GM12801 (cell line): ENCODE measurements around the gene NINL.

ENCODE experiments used
- TF ChIP-seq, protein P1 (sequence below): IDR thresholded peaks from one replicate; pipeline ENCODE4 v1.5.1; 2011; ENCODE audit warnings: control low read depth; ENCODE audit not compliant: insufficient read length; ENCODE audit errors: extremely low read depth

The NINL gene

DNA sequence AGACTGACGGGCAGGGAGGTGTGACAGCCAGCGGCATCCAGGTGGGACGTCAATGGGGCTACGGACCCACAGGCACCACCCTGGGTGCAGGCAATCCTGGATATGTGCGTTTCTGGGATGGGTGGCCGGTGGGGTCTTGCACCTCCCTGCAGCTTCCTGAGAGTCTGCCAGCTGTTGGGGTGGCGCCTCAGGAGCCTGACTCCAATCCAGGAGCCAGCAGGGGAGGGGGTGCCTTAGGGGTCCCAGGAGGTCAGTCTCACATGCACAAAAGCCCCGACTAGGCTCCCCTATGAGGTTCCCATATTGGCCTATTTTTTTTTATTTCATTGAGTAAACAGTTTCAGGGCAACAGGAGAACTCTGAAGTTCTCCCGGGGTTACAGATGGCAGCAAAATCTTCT, 104.5 kb downstream of the NINL start:
- TF ChIP-seq, protein P1, sequence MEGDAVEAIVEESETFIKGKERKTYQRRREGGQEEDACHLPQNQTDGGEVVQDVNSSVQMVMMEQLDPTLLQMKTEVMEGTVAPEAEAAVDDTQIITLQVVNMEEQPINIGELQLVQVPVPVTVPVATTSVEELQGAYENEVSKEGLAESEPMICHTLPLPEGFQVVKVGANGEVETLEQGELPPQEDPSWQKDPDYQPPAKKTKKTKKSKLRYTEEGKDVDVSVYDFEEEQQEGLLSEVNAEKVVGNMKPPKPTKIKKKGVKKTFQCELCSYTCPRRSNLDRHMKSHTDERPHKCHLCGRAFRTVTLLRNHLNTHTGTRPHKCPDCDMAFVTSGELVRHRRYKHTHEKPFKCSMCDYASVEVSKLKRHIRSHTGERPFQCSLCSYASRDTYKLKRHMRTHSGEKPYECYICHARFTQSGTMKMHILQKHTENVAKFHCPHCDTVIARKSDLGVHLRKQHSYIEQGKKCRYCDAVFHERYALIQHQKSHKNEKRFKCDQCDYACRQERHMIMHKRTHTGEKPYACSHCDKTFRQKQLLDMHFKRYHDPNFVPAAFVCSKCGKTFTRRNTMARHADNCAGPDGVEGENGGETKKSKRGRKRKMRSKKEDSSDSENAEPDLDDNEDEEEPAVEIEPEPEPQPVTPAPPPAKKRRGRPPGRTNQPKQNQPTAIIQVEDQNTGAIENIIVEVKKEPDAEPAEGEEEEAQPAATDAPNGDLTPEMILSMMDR, result no peak

DNA sequence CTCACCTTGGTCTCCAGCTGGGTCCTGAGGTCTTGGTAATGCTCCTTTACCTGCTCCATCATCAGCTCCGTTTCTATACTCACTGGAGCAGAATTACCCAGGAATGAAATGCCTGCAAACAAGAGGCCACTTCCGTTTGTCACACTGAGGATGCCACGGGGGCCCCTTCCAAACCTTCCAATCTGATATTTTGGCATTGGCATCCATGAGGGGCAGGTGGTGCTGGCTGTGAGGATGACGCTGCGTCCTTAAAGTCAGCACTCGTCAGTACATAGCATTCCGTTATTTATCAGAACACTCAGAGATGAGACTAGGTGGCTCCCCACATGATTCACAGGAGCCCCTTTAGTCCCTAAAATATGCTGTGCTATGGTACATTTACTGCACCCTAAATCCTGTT, 105.2 kb downstream of the NINL start:
- TF ChIP-seq, protein P1, result no peak

DNA sequence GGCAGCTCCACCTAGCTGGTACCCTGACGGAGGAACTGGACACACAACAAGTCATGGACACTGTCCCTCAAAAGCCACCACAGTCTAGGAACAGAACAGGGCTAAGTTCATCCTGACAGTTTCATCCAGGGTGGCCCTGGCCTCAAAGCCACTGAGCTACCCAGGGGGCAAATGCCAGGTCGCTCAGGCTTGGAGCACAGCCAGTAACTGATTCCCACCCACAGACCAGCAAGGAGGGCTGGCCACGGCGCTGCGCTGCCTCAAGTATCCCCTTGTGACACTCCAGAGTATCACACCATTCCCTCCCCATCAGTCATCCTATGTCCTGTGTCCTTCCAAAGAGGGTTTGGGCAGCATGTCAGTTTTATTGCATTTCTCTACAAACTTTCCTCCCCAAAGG, 105.7 kb downstream of the NINL start:
- TF ChIP-seq, protein P1, result no peak

DNA sequence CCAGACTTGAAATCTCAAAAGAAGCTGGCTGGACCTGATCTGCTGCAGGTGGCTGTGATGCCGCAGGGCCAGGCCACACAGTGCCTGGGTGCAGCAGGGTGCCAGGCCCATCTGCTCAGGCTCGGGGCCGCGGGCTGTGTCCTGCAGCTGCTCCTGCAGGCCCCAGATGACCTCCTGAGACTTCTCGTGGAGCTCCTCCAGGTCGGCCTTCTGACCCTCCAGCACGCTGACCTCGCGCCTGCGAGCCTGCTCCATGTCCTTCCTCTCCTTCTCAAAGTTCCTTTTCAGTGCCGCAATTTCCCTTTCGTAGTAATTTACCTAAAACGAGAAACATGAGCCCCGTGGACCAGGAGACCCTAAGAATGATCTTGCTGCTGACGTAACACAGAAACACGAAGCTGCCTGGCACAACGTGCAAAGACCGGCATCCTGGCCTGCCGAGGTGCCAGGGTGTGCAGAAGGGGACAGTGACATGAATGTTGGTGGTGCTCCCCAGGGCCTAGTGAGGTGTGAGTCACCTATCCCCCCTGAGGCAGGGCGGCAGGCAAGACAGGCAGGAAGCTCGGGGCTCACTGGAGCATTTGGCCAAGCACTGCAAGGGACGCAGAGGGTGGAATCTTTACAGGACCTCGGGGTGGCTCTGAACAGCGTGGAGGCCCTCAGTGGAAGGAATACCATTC, 106.3 kb downstream of the NINL start:
- TF ChIP-seq, protein P1, result no peak

DNA sequence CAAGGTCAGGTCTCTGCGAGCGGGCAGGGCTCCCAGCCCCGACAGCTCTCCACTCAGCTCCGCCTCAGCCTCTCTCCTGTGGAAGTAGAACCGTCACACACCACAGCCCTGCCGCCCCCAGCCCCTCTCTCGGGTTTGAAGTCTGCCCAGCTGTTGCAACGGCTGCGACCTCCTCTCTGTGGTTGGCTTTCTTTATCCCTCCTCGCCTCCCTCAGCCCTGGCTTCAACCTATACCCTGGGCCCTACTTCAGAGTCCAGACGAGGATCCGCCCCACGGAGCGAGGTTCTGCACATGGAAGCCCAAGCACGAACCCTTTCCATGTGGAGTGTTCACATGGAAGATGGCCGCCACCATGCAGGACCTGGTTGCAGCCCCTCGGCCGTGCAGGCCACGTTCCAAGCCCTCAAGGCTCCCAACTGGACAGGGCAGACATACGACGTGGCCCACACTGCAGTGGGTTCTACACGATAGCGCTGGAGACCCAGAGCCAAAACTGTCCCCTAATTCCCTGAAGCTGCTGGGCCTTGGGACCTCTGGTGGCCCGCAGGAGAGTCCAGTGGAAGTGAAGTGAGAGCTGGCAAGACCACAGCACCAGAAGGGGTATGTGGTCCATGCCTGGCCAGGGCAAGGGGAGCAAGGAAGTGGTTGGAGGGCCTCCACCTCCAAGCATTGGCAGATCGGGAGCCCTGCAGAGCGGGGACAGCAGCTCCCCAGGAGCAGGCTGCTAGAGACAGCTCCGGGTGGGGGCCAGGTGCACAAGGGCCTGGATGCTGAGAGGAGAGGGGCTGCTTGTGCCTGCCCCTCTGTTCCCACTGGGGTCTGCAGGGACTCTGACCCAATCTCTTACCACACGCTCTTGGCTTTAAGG, 108.1 kb downstream of the NINL start:
- TF ChIP-seq, protein P1, result no peak

DNA sequence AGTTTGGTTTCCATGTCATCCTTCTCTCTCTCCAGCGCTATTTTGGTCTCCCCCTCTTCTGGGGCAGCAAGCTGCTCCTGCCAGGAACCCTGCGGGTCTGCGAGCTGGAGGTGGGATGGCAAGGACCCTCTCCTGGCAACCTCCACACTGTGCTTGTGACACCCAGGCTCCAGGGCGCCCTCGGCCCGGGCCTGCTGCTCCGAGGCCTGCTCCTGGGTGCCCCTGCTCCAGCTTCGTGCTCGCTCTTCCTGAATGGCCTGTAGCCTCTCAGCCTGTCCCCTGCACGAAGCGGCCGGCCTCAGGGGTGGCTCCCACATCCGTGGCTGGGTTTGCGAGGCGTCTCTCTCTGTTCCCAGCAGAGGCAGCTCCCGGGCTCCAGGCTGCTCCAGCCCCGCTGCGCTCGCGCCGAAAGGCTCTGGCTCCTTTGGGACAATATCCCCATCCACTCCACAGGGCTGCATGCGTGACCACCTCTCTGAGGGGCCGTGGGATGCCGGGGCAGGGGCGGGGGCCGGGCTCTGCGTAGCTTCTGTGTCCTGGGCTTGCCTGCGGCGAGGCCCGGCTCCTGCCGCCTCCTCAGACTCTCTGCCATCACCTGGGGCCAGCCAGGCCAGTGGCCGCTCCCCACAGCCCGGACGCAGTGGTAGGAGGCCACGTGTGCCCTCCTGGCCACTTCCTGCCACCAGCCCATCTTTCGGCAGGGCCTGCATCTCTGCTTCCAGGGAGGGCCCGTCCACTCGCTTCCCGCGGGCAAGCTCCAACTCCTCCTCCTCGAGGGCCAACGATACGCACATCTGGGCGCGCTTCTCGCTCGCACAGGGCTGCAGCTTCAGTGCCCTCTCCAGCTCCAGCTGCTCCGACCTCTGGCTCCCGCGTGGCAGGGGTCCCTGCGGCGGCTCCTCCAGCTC, 109.0 kb downstream of the NINL start:
- TF ChIP-seq, protein P1, result no peak

DNA sequence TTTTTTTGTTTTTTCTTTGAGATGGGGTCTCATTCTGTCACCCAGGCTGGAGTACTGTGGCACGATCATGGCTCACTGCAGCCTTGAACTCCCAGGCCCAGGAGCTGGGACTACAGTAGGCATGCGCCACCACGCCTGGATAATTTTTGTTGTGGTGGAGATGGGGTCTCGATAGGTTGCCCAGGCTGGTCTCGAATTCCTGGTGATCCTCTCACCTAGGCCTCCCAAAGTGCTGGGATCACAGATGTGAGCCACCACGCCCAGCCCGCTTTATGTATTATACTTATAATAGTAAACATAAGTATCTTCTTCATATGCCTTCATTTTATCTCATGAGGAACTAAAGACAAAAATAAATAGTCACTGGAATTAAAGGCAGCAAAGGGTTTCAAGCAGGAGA, 114.3 kb downstream of the NINL start:
- TF ChIP-seq, protein P1, result no peak
